Smooth muscle cell (in vitro differentiated cells): Measurements from ENCODE around the gene NUP153. TPM values are rescaled to one million over a fixed set of nuclear protein-coding genes. Genes with fewer than 3 reads are reported as not detected.
A peak's percentile ranks its signal among the peaks of the same experiment; 100 is the strongest.

Experiments
- DNase-seq: peaks from one replicate; lab custom pipeline; 2025; ENCODE audit not compliant: unreplicated experiment; lab: John Stamatoyannopoulos, UW
- H2AFZ ChIP-seq: fragments of 200-600 bp; sonication (generic); 2 replicates; pipeline ENCODE4 v1.6.0; 2016; ENCODE audit warnings: antibody characterized with exemption, low read depth, mild to moderate bottlenecking
- H3F3A ChIP-seq: fragments of 200-600 bp; sonication (generic); 2 replicates; pipeline ENCODE4 v1.6.0; 2017; ENCODE audit warnings: antibody characterized with exemption, low read depth
- H3K27ac ChIP-seq: fragments of 200-600 bp; sonication (generic); 2 replicates; pipeline ENCODE4 v1.5.1; 2016; ENCODE audit warnings: low read depth, mild to moderate bottlenecking
- H3K27me3 ChIP-seq: fragments of 200-600 bp; sonication (generic); 2 replicates; pipeline ENCODE4 v1.6.1; 2016; ENCODE audit warnings: low read depth, mild to moderate bottlenecking
- H3K36me3 ChIP-seq: fragments of 200-600 bp; sonication (generic); 2 replicates; pipeline ENCODE4 v1.5.1; 2016; ENCODE audit warnings: low read depth
- H3K4me1 ChIP-seq: fragments of 200-600 bp; sonication (generic); 2 replicates; pipeline ENCODE4 v1.5.1; 2016; ENCODE audit warnings: low read depth
- H3K4me2 ChIP-seq: fragments of 200-600 bp; sonication (generic); 2 replicates; pipeline ENCODE4 v1.6.0; 2016; ENCODE audit warnings: mild to moderate bottlenecking
- H3K4me3 ChIP-seq: fragments of 200-600 bp; sonication (generic); 2 replicates; pipeline ENCODE4 v1.5.1; 2016; ENCODE audit warnings: mild to moderate bottlenecking
- H3K79me2 ChIP-seq: fragments of 200-600 bp; sonication (generic); 2 replicates; pipeline ENCODE4 v1.6.0; 2016; ENCODE audit warnings: low read depth, mild to moderate bottlenecking
- H3K9ac ChIP-seq: fragments of 200-600 bp; sonication (generic); 2 replicates; pipeline ENCODE4 v1.6.0; 2016; ENCODE audit warnings: low read depth
- H3K9me3 ChIP-seq: fragments of 200-600 bp; sonication (generic); replicated peaks from 2 replicates; pipeline ENCODE4 v1.5.1; 2016; ENCODE audit warnings: low read depth
- H4K20me1 ChIP-seq: fragments of 200-600 bp; sonication (generic); 2 replicates; pipeline ENCODE4 v1.6.0; 2016; ENCODE audit warnings: low read depth
- WGBS: methylation state at CpG from one replicate; pipeline ENCODE4 v1.1.7; 2016; ENCODE audit warnings: low lambda C conversion rate; 5-methylcytosine and 5-hydroxymethylcytosine counted together
- polyA plus RNA-seq: library from polyadenylated mRNA; unstranded; fragments of >200 nt; fragmentation: Nextera tagmentation; extraction: Ambion mirVana; gene quantifications from 2 replicates; pipeline ENCODE4 v1.2.1, GENCODE V29; 2016
- total RNA-seq: library from RNA; depleted of rRNA; stranded (reverse); fragments of >200 nt; gene quantifications from 2 replicates; pipeline ENCODE4 v1.2.3, GENCODE V29; 2014
- TF ChIP-seq, protein P1 (sequence below): fragments of 200-600 bp; sonication (generic); IDR thresholded peaks from 2 replicates; pipeline ENCODE4 v1.5.1; 2017; ENCODE audit warnings: borderline replicate concordance, mild to moderate bottlenecking, antibody characterized with exemption; ENCODE audit not compliant: insufficient read depth, poor library complexity, severe bottlenecking

The NUP153 gene
- total and polyA plus RNA-seq, 2 experiments from 2014 or later = 9.7 to 39.4 TPM

DNA sequence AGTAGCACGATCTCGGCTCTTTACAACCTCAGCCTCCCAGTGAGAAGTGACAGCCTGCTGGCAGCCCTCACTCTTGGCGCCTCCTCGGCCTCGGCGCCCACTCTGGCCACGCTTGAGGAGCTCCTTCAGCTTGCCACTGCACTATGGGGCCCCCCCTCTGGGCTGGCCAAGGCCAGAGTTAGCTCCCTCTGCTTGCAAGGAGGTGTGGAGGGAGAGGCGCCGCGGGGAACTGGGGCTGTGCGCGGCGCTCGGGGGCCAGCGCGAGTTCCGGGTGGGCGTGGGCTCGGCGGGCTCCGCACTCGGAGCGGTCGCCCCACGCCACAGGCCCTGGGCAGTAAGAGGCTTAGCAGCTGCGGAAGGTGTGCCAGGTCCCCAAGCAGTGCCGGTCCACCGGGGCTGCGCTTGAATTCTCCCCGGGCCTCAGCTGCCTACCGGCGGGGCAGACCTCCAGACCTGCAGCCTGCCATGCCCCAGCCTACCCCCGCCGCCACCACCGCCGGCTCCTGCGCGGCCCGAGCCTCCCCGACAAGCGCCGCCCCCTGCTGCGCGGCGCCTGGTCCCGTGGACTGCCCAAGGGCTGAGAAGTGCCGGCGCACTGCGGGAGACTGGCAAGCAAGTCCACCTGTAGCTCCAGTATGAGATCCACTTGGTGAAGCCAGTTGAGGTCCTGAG lies 22.0 kb upstream of the NUP153 start:
- Histone ChIP-seq H3K27me3 (no peaks in the 10 kb centered on the region), H3K79me2 (no peaks in the 10 kb centered on the region), H2AFZ (no peak overlapping the region), H3K4me1 (no peaks in the 10 kb centered on the region), H3K4me3 (no peak overlapping the region), H3K9me3 (no peaks in the 10 kb centered on the region), H3K27ac (no peak overlapping the region), H3K4me2 (no peak overlapping the region), H3K36me3 (no peaks in the 10 kb centered on the region), H3K9ac (no peak overlapping the region), H4K20me1 (no peaks in the 10 kb centered on the region), H3F3A (no peaks in the 10 kb centered on the region)
- DNase-seq = no peak
- TF ChIP-seq, protein P1, sequence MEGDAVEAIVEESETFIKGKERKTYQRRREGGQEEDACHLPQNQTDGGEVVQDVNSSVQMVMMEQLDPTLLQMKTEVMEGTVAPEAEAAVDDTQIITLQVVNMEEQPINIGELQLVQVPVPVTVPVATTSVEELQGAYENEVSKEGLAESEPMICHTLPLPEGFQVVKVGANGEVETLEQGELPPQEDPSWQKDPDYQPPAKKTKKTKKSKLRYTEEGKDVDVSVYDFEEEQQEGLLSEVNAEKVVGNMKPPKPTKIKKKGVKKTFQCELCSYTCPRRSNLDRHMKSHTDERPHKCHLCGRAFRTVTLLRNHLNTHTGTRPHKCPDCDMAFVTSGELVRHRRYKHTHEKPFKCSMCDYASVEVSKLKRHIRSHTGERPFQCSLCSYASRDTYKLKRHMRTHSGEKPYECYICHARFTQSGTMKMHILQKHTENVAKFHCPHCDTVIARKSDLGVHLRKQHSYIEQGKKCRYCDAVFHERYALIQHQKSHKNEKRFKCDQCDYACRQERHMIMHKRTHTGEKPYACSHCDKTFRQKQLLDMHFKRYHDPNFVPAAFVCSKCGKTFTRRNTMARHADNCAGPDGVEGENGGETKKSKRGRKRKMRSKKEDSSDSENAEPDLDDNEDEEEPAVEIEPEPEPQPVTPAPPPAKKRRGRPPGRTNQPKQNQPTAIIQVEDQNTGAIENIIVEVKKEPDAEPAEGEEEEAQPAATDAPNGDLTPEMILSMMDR = no peak
- WGBS = 97% methylated on average over 43 of the region's 49 CpGs

DNA sequence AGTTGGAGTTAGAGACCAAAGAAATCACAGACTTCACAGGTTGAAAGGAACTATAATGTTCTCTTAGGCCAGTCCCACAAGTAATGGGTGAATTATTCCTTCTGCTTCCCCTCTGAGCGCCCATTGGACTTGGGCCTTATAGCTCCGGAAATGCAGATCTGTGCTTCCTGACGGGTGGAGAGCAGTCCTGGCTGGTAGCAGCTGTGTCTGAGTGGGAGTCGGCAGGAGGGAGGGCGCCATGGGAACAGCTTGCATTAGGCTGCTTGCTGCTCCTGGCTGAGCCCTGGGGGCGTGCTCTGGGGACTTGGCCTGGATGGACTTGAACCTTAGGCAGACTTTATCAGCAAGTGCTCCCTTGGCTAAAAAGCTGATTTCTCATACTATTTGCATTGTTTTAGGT lies 18.4 kb upstream of the NUP153 start:
- no peak for DNase-seq
- H3K27ac ChIP-seq = no peak overlapping the region

DNA sequence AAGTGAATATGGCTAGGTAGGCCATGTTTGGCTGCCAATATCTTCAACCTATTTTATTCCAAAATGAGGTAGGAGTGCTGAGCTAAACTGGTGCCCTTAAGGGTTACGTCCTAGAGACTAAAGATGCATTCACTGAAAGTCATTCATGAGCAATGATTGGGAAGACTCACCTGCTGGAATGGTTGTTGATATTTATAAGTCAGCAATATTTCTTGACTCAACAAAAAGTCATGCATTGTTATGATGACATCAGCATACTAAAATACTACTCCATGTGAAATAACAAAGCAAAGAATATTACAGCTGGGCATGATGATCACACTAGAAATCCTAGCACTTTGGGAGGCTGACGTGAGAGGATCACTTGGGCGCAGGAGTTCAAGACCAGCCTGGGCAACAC lies 17.6 kb upstream of the NUP153 start:
- H3K79me2 ChIP-seq = no peaks in the 10 kb centered on the region
- no peak overlapping the region for H3K27ac ChIP-seq
- no peaks in the 10 kb centered on the region for H3K9me3 ChIP-seq
- no peaks in the 10 kb centered on the region for H4K20me1 ChIP-seq
- H3K4me3 ChIP-seq = no peak overlapping the region
- no peaks in the 10 kb centered on the region for H3F3A ChIP-seq
- TF ChIP-seq, protein P1 = no peak
- no peak for DNase-seq
- no peaks in the 10 kb centered on the region for H3K4me1 ChIP-seq
- H3K9ac ChIP-seq = no peak overlapping the region
- H3K36me3 ChIP-seq = no peaks in the 10 kb centered on the region
- WGBS = 89% methylated on average over 3 of the region's 3 CpGs
- no peak overlapping the region for H3K4me2 ChIP-seq
- H3K27me3 ChIP-seq = no peaks in the 10 kb centered on the region
- no peak overlapping the region for H2AFZ ChIP-seq

More for the DNA sequence above, 18.4 kb upstream of the NUP153 start:
- WGBS = 21% methylated on average over 6 of the region's 6 CpGs
- no peaks in the 10 kb centered on the region for H3K79me2 ChIP-seq
- no peaks in the 10 kb centered on the region for H3K36me3 ChIP-seq
- no peak overlapping the region for H3K9ac ChIP-seq
- H3K27me3 ChIP-seq = no peaks in the 10 kb centered on the region
- TF ChIP-seq, protein P1 = no peak
- H2AFZ ChIP-seq = peak overlapping the region; percentile 50
- no peaks in the 10 kb centered on the region for H3F3A ChIP-seq
- H3K4me2 ChIP-seq = no peak overlapping the region
- no peaks in the 10 kb centered on the region for H3K9me3 ChIP-seq
- no peaks in the 10 kb centered on the region for H4K20me1 ChIP-seq
- no peak overlapping the region for H3K4me3 ChIP-seq
- H3K4me1 ChIP-seq = no peaks in the 10 kb centered on the region

DNA sequence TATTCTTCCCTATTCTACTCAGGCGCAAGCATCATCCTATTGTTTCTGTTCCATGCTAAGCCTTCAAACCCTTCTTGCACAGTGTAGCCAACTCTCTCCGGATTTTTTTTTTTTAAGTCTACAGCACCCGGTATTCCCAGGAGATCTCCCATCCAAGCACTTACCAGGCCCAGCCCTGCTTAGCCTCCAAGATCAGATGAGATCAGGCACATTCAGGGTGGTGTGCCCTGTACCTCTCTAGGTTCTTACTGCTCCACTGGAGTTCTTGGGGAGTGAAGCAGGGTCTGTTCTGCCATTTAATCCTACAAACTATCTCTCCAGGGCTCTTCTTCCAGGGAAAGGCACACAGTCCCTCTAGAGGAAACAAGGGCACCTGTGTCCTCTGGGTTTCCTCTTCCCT lies 14.9 kb upstream of the NUP153 start:
- Histone ChIP-seq H3K9ac (no peak overlapping the region), H3F3A (no peaks in the 10 kb centered on the region), H3K27me3 (no peaks in the 10 kb centered on the region), H4K20me1 (no peaks in the 10 kb centered on the region), H3K27ac (no peak overlapping the region), H3K36me3 (no peaks in the 10 kb centered on the region), H3K4me3 (no peak overlapping the region), H3K4me2 (no peak overlapping the region), H3K79me2 (no peaks in the 10 kb centered on the region), H3K9me3 (no peaks in the 10 kb centered on the region), H2AFZ (no peak overlapping the region), H3K4me1 (no peaks in the 10 kb centered on the region)
- TF ChIP-seq, protein P1 = no peak
- no peak for DNase-seq
- 62% methylated on average over 3 of the region's 3 CpGs for WGBS
